Psoas muscle (tissue), 8 donors: ENCODE data around the gene CCNI. TPM values are rescaled to one million over a fixed set of nuclear protein-coding genes. Genes with fewer than 3 reads are reported as not detected.
A peak's percentile ranks its signal among the peaks of the same experiment; 100 is the strongest.

Experiments
- ATAC-seq, 4 donors: fragments of 200-7000 bp; cut with Tn5 transposase; one replicate each; pipeline ENCODE4 v1.9.1; 2020; ENCODE audit warnings: moderate library complexity in 3 of 4, mild to moderate bottlenecking in 2 of 4
- DNase-seq, 2 donors: peaks; one replicate each; pipeline ENCODE4 v3.0.0-alpha.2; 2020
- H3K27ac ChIP-seq: fragments of 200-600 bp; one replicate; pipeline ENCODE4 v1.8.0; 2022
- H3K27me3 ChIP-seq, 3 donors: fragments of 200-600 bp in 1 of 3; one replicate each; pipeline versions ENCODE4 v1.6.1 to v1.8.0; 2013 to 2022; ENCODE audit warnings: low read length in 2 of 3, mild to moderate bottlenecking in 2 of 3, moderate library complexity in 1 of 3; ENCODE audit not compliant: insufficient read depth in 3 of 3
- H3K36me3 ChIP-seq, 2 donors: fragments of 200-600 bp in 1 of 2; one replicate each; pipeline versions ENCODE4 v1.6.1 to v1.8.0; 2013 to 2022; ENCODE audit warnings: low read depth in 1 of 2, mild to moderate bottlenecking in 1 of 2, moderate library complexity in 1 of 2; ENCODE audit not compliant: insufficient read depth in 1 of 2
- H3K4me1 ChIP-seq: fragments of 200-600 bp; one replicate; pipeline ENCODE4 v1.8.0; 2022
- H3K4me3 ChIP-seq: fragments of 200-600 bp; one replicate; pipeline ENCODE4 v1.8.0; 2022; ENCODE audit warnings: mild to moderate bottlenecking
- H3K9me3 ChIP-seq: fragments of 200-600 bp; one replicate; pipeline ENCODE4 v1.8.0; 2022
- CTCF ChIP-seq: fragments of 200-600 bp; IDR thresholded peaks from one replicate; pipeline ENCODE4 v1.8.0; 2022; ENCODE audit warnings: antibody characterized with exemption
- WGBS, 3 donors: extraction: QIAGEN DNeasy Blood & Tissue Kit; methylation state at CpG; one replicate each; pipeline versions ENCODE4 v1.1.6 to v1.1.7; 2013; 5-methylcytosine and 5-hydroxymethylcytosine counted together
- intact Hi-C, 2 donors: fragments of 100-400 bp; cut with DNase I; formaldehyde crosslinking; loops; one replicate each; pipeline versions ENCODE4 v1.11.0 to v1.14.2; 2022
- polyA plus RNA-seq, 3 donors: library from polyadenylated mRNA; stranded (reverse); fragments of 200-250 nt; gene quantifications; one replicate each; pipeline ENCODE4 v1.2.3, GENCODE V29; 2013
- total RNA-seq, 4 donors: library from RNA; stranded (reverse); fragmentation: NEBNext Ultra II Directional in 2 of 4; extraction: Animal tissue kit (Norgen Biotek cat#: 25700) in 2 of 4; gene quantifications; one replicate each; pipeline versions ENCODE4 v1.2.1 to v1.2.4, GENCODE V29; 2021 to 2023
- donor health status: healthy with polysubstance abuse.
- donor health status: DM: no; HTN: no; CAD: no; lungs with moderate emphysema.
- donor health status: Bipolar disorder and iron deficiency.
- donor health status: healthy.
- donor health status: DM: yes; HTN: yes; CAD: no.
- donor health status: DM: no; HTN: no; CAD: no.
- donor health status: DM: no; HTN: no; CAD: no.
- donor health status: DM: yes; HTN: yes; CAD: no.

Gene CCNI
- total and polyA plus RNA-seq, 7 donors, result 82.1 to 182 (median 147) TPM

GRCh38 chr4:77009511-77010115, 66.2 kb downstream of the CCNI start:
- H3K4me1 ChIP-seq, result no peaks in the 10 kb centered on the region
- intact Hi-C loops, result no loop called here
- ATAC-seq (no peak), DNase-seq (no peak)
- no peak overlapping the region for H3K4me3 ChIP-seq
- no peaks in the 10 kb centered on the region for H3K9me3 ChIP-seq
- H3K27me3 ChIP-seq, result no peaks in the 10 kb centered on the region
- H3K27ac ChIP-seq, result no peak overlapping the region
- no peak for TF ChIP-seq CTCF
- peaks cover 7 to 29% of the 10 kb centered on the region in 2 donors for H3K36me3 ChIP-seq

- Histone ChIP-seq H3K27me3 (no peaks in the 10 kb centered on the region), H3K27ac (peak overlapping the region; percentile 12), H3K9me3 (no peaks in the 10 kb centered on the region), H3K36me3 (peaks cover 7 to 23% of the 10 kb centered on the region in 2 donors), H3K4me1 (peaks cover 11% of the 10 kb centered on the region), H3K4me3 (no peak overlapping the region)
- no peak for TF ChIP-seq CTCF
- peak in 3 of 4 donors; percentile 37 to 60 (median 41) for ATAC-seq
- no peak for DNase-seq
- 43 to 53% (median 43%) methylated on average over 1 of the region's 1 CpG for WGBS, 3 donors
- intact Hi-C loops, result no loop called here
Measured at GRCh38 chr4:77007358-77008230, 68.2 kb downstream of the CCNI start.

- TF ChIP-seq CTCF, result no peak
- Histone ChIP-seq H3K27ac (no peak overlapping the region), H3K4me3 (no peak overlapping the region), H3K4me1 (peaks cover 19% of the 10 kb centered on the region), H3K27me3 (no peaks in the 10 kb centered on the region), H3K36me3 (peaks cover 7 to 18% of the 10 kb centered on the region in 2 donors), H3K9me3 (no peaks in the 10 kb centered on the region)
- 84 to 92% (median 89%) methylated on average over 4 of the region's 4 CpGs for WGBS, 3 donors
- intact Hi-C loops, result no loop called here
- DNase-seq (no peak), ATAC-seq (no peak)
Measured at GRCh38 chr4:77006753-77007353, 68.9 kb downstream of the CCNI start.

GRCh38 chr4:77003400-77003799, 72.4 kb downstream of the CCNI start:
- Histone ChIP-seq H3K9me3 (no peaks in the 10 kb centered on the region), H3K27me3 (no peaks in the 10 kb centered on the region), H3K4me1 (peaks cover 23% of the 10 kb centered on the region), H3K36me3 (peaks cover 4 to 34% of the 10 kb centered on the region in 2 donors), H3K27ac (peak overlapping the region; percentile 68), H3K4me3 (no peak overlapping the region)
- intact Hi-C loops, result loop anchor here in 1 of 2 donors (5.0 kb wide), 1 partner anchor 61 kb away; no protein-coding TSS in a partner anchor
- ATAC-seq (no peak), DNase-seq (no peak)
- no peak for TF ChIP-seq CTCF
